GM04503 (cell line): ENCODE results near the gene UBE2G1.
"Not testable (repeated sequence)": the region's sequence is repeated elsewhere in the genome, so short reads cannot be mapped to it uniquely, and the experiment has no call there.

Source experiments
- DNase-seq: peaks from one replicate; pipeline ENCODE4 v3.0.0-alpha.2; 2012; ENCODE audit warnings: low read depth

Gene UBE2G1

GRCh38 chr17:4301066-4301465 lies 65.4 kb downstream of the UBE2G1 start:
- no peak for DNase-seq

DNA sequence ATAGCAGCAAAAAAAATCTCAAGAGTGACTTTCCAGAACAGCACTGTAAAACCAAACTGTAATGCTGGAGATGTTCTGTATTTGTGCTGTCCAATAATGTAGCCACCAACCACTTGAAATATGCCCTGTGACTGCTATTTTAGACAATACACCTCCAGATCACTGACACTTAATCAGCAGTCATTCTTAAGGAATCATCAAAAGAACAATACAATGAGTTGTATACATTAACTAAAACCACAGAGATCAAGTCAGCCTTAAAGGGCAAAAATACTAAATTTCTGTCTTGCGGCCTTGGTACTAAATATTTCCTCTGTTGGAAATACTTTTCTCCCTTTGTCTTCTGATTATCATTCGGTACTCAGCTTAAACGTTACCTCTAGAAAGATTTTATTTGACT lies 69.1 kb downstream of the UBE2G1 start:
- no peak for DNase-seq

- DNase-seq: no peak
Observed at GRCh38 chr17:4295686-4296085, 70.8 kb downstream of the UBE2G1 start.

DNA sequence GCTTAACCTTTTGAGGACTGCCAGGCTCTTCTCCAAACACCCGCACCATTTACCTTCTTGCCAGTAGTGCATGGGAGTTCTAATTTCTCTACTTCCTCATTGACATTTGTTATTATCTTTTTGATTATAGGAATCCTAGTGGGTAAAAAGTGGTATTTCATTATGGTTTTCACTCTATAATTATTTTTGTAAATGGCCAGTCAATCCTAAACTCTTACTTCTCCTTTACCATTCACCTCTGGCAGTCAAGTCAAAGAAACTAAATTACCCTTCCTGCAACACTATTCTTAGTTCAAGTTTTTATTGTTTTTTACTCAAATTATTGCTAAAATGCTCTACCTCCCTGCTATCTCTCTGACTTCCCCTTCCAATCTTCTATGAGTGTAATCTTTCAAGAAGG lies 72.9 kb downstream of the UBE2G1 start:
- no peak for DNase-seq

DNA sequence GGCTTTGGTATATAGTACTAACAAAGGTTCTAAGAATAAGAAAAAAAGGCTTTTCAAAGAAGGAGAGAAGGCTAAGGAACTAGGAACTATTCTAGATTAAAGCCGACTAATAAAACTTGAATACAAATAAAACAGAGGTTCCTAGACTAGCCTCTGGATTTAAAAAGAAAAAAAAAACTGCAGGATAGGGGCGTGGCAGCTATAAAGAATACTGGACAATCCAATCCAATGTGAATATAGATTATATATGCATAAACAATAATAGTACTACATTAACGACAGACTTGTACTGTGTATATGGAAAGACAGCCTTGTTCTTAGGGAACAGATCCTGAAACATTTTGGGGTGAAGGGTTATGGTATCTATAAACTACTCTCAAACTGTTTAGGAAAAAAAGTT lies 78.8 kb downstream of the UBE2G1 start:
- DNase-seq: no peak

DNA sequence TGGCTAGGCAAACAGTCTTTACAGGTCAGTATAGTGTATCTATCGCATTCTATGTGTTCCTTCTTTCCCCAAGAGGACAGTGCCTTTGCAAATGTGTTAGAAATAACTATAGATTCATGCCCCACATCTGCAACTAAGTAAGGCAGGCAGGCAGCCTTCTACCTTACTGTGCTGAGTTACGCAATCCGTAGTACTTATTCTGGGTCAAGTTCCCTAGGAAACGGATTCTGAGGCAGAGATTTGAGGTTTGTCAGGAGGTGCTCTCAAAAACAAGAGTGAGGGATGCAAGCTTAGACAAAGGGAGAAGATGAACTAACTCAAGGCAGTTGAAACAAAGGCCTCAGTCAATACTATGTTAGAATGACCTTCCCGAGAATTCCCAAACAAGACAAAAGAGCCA lies 90.0 kb downstream of the UBE2G1 start:
- DNase-seq: no peak

GRCh38 chr17:4272972-4273368 lies 93.5 kb downstream of the UBE2G1 start:
- DNase-seq: no peak

GRCh38 chr17:4272213-4272971 lies 94.1 kb downstream of the UBE2G1 start:
- no peak for DNase-seq

DNA sequence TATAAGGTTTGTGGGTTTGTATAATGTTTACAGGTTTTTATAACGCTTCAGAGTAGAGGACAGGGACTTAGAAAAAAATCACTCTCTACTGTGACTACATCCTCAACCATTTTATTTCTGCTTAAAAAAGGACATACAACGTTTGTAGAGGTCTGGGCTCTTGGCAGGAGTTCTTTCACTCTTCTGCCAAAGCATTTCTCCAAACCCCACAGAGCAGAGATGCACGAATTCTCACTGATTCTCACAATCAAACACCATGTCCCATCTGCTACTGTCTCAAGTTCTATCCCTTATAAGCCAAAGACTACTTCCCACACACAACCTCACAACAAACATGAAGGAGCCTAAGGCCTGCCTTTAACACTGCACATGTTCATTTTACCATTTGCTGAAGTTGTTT lies 95.7 kb downstream of the UBE2G1 start:
- no peak for DNase-seq

DNA sequence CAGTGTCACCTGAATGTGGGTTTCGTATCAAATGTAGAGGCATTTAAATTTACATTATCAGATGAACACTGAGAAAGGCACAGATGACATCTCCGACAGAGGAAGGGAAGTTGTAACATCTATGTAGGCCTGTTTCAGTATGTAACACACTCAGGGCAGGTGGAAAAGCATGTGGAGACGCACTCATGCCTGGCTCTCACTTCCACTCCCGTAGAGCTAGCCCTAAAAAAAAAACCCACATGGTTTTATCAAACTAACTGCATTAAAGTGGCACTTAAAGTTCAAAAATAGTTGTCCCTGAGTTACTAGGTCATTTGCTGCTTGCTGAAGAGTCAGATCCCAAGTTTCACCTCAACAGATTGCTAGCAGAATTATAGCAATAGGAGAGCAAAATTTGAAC lies 96.6 kb downstream of the UBE2G1 start:
- no peak for DNase-seq

DNA sequence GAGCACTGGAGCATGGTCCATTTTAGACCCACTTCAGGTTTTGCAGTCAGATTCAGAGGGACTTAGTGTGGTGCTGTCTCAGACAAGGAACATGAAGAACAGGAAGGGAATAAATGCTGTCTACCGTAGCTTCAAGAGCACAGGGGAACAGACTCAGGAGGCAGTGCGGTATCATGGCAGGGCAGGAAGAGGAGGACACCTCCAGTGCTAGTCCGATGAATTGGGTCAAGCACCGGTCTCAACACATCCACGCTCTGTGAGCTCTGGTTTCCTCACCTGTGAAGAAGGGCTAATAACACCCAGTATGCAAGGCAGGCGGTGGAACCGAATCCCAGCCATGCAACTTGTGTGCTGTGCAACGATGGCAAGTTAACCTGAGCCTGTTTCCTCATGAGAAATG lies 99.1 kb downstream of the UBE2G1 start:
- DNase-seq: no peak

DNA sequence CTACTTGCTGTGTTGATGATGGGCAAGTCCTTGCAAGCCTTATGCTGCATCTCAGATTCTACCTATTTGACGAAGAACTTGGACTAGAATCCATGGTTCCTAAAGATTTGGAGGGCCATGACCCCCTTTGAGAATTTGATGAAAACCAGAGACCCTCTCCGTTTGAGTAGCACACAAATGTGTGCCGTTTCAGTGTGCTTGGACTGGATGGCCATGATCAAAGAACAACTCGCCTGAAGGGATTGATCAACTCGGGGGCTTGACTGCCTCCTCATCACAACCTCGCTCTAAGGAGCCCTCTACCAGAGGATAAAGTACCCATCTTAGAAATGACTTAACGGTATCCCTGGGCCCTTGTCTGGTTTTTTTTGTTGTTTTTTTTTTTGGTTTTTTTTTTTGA lies 99.9 kb downstream of the UBE2G1 start:
- no peak for DNase-seq

DNA sequence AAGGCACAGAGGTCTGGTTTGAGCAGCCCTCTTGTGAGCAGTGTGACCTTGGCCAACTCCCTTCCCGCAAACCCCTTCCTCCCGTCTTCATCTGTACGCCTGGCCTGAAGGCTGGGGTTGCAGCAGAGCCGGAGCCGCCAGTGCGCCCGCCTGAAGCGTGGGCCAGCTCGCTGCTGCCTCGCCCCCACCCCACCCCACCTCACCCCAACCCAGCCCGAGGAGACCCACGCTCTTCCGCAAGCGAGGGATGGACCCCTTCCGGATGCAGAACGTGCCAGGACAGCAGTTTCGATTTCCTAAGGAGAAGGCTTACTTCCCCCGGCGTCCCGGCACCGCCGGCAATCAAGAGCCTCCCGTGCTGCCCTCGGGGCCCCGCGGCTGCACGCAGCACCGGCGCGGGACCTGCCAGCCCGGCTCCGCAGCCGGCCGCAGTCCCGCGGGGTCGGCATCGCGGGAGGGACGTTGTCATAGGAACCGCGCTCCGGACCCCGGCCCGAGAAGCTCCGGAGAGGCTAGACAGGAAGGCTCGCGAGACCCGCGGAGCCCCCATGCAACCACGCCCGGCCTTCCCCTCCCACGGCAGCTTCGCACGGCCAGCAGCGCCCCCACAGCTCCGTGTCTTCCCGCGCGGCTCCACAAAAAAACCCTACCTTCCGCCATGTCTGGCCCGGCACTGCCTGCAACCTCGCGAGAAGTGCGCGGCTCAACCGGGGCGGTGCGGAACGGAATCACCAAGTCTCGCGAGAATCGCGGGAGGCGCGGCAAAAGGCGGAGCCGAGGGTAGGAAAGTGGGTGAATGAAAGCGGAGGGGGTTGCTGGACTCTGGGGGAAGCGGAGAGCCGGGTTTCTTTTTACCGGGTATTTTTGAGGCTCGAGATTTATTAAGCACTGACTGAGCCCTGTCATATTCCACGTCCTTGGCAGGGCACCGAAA lies 102.9 kb downstream of the UBE2G1 start, which contains the start of gene ANKFY1:
Gene ANKFY1 (minus strand): TSS at position 698 of the 934 bp plus-strand sequence. CDS start 38 bp downstream, at position 660.
- peak; percentile 56 for DNase-seq

DNA sequence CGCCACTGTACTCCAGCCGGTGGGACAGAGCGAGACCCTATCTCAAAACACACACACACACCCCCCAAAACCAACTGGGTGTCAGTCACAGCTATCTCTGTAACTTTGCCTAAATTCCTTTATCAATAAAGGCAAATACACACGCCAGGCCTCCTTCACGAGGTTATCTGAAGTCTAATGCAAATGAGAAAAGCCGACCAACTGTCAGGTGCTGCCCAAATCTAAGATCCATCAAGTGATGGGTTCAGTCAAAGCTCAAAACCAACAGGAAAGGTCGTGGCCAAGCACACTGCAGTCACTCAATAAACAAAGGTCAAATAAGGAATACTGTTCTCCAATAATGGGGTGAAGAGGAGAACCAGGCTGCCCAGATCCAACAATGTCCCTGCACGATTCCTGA lies 103.8 kb downstream of the UBE2G1 start:
- DNase-seq: no peak

DNA sequence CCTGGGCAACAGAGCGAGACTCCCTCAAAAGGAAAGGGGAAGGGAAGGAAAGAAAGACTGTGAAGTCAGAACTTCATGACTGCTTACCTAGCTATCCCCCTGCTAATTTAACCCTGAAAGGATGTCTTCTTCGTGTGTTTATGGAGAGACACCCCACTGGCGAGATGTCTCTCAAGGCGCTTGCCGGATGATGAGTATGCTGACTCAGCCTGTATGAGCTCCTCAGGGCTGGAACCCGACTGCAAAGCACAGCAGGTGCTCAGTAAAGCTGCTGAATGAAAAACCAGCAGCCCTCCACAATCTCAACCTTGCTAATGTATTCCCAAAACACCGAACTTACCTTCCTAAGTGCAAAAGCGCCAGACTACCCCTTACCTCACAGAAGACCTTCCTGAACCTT lies 105.0 kb downstream of the UBE2G1 start:
- DNase-seq: no peak

DNA sequence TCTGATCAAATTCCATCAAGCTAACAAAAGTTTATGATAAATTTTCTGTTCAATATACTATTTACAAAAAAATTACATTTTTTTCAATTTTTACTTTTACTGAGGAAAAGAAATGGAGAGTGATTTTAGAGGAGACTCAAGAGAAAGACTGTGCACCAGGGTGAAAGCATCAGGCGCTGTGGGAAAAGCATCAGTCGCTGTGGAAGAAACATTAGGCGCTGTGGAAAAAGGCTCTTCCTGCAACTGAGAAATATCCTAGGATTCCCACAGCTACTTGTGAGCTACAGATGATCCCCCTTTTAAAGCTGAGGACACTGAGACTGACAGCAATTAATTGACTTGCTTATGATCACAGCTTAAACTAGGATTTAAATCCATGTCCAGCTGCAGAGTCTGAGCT lies 107.6 kb downstream of the UBE2G1 start:
- DNase-seq: no peak

DNA sequence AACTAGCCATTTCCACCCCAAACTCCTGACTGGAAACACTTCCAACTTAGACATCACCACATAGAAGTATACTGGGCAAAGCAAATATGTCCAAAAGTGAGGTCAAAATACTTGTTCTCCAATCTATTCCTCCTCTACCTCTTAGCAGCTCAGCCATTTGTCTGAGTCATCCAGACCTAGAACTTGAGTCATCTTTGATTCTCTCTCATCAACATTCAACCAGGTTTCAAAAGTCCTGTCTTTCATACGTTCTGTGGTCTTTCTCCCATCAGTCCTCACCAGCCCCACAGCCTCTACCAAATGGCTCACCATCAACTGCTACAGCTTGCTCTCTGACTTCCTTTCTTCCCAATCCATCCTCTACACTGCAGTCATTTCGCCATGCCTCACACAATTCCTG lies 109.5 kb downstream of the UBE2G1 start:
- no peak for DNase-seq

DNA sequence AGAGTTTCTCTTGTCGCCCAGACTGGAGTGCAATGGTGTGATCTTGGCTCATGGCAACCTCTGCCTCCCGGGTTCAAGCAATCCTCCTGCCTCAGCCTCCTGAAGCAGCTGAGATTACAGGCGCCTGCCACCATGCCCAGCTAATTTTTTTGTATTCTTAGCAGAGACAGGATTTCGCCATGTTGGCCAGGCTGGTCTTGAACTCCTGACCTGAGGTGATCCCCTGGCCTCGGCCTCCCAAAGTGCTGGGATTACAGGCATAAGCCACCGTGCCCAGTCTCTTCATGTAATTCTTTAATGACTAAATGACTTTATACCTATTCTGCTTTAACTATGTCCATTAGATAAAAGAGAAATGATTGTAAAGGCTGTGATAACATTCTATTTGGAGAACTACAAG lies 111.2 kb downstream of the UBE2G1 start:
- not testable (repeated sequence) for DNase-seq

GRCh38 chr17:4250887-4251286 lies 115.6 kb downstream of the UBE2G1 start:
- DNase-seq: no peak

- DNase-seq: no peak
Observed at GRCh38 chr17:4249452-4250029, 116.9 kb downstream of the UBE2G1 start.

- DNase-seq: no peak
Observed at GRCh38 chr17:4248504-4249277, 117.8 kb downstream of the UBE2G1 start.

- DNase-seq: no peak
Observed at GRCh38 chr17:4247971-4248388, 118.5 kb downstream of the UBE2G1 start.
